HepG2 (cell line): ENCODE measurements around the gene MBD5. TPM values are rescaled to one million over a fixed set of nuclear protein-coding genes. Genes with fewer than 3 reads are reported as not detected.

Experiments used
- AHDC1 ChIP-seq: sonication (generic); formaldehyde crosslinking; IDR thresholded peaks from 2 replicates; pipeline ENCODE4 v1.5.1; 2020; ENCODE audit warnings: mild to moderate bottlenecking, missing genetic modification reagents, borderline replicate concordance
- ARID5B ChIP-seq: IDR thresholded peaks from 2 replicates; pipeline ENCODE4 v1.4.0; 2020; ENCODE audit warnings: mild to moderate bottlenecking, missing genetic modification reagents
- EHMT2 ChIP-seq: fragments of 200-600 bp; sonication (generic); IDR thresholded peaks from 2 replicates; pipeline ENCODE4 v1.7.0; 2017; ENCODE audit warnings: antibody characterized with exemption, low read depth, low read length, borderline replicate concordance
- ESRRA ChIP-seq: sonication (generic); formaldehyde crosslinking; IDR thresholded peaks from 2 replicates; pipeline ENCODE4 v1.5.1; 2020; ENCODE audit warnings: mild to moderate bottlenecking, low read depth, missing genetic modification reagents
- GATAD2A ChIP-seq: IDR thresholded peaks from 2 replicates; pipeline ENCODE4 v1.6.1; 2016
- KAT8 ChIP-seq: IDR thresholded peaks from 2 replicates; pipeline ENCODE4 v1.6.1; 2016; ENCODE audit warnings: missing genetic modification reagents, missing compliant biosample characterization
- MEIS1 ChIP-seq: sonication (generic); formaldehyde crosslinking; IDR thresholded peaks from 2 replicates; pipeline ENCODE4 v1.9.0; 2021; ENCODE audit warnings: mild to moderate bottlenecking, missing genetic modification reagents, moderate library complexity, borderline replicate concordance
- NAIF1 ChIP-seq: sonication (generic); formaldehyde crosslinking; IDR thresholded peaks from 2 replicates; pipeline ENCODE4 v1.5.0; 2020; ENCODE audit warnings: mild to moderate bottlenecking, missing genetic modification reagents, borderline replicate concordance
- THRA ChIP-seq: sonication (generic); formaldehyde crosslinking; IDR thresholded peaks from 2 replicates; pipeline ENCODE4 v1.4.0; 2020; ENCODE audit warnings: missing genetic modification reagents, borderline replicate concordance
- ZNF20 ChIP-seq: sonication (generic); formaldehyde crosslinking; IDR thresholded peaks from 2 replicates; pipeline ENCODE4 v1.4.0; 2020; ENCODE audit warnings: mild to moderate bottlenecking, moderate library complexity, missing genetic modification reagents
- ZNF484 ChIP-seq: sonication (generic); formaldehyde crosslinking; IDR thresholded peaks from 2 replicates; pipeline ENCODE4 v1.5.1; 2020; ENCODE audit warnings: mild to moderate bottlenecking, low read depth, missing genetic modification reagents, borderline replicate concordance
- ZNF761 ChIP-seq: sonication (generic); formaldehyde crosslinking; conservative IDR thresholded peaks from 2 replicates; pipeline ENCODE4 v1.4.0; 2020; ENCODE audit warnings: mild to moderate bottlenecking, missing genetic modification reagents
- polyA plus RNA-seq, 8 experiments: library from polyadenylated mRNA; depleted of rRNA in 3 of 8; stranded (reverse) in 7 of 8; unstranded in 1 of 8; fragments of >200 nt; fragmentation: Illumina TruSeq in 4 of 8; extraction: Trizol in 4 of 8; gene quantifications; 2 replicates each; pipeline versions ENCODE4 v1.2.1 to v1.2.3, GENCODE V29; 2011 to 2016; ENCODE audit warnings: low read depth in 4 of 8, missing spikeins in 1 of 8, mixed read lengths in 1 of 8; ENCODE audit not compliant: insufficient read depth in 1 of 8
- total RNA-seq, 5 experiments: library from RNA; depleted of rRNA; stranded (reverse); fragments of >200 nt; fragmentation: Illumina TruSeq; extraction: Trizol; gene quantifications; 2 replicates each; pipeline ENCODE4 v1.2.3, GENCODE V29; 2016; ENCODE audit warnings: low read depth in 1 of 5
- TF ChIP-seq, protein P1 (sequence below): sonication (generic); formaldehyde crosslinking; IDR thresholded peaks from 2 replicates; pipeline ENCODE4 v1.4.0; 2020; ENCODE audit warnings: missing genetic modification reagents, borderline replicate concordance
- TF ChIP-seq, protein P2 (sequence below): IDR thresholded peaks from 2 replicates; pipeline ENCODE4 v1.6.1; 2016

Gene MBD5
- total and polyA plus RNA-seq, 2 of the 13 experiments (the other 11 are each of a cell fraction or from before 2014, with no cell fraction given) = 13.5 to 26.4 TPM

GRCh38 chr2:148410899-148411298 lies 390.0 kb downstream of the MBD5 start (continued):
- TF ChIP-seq, protein P1, sequence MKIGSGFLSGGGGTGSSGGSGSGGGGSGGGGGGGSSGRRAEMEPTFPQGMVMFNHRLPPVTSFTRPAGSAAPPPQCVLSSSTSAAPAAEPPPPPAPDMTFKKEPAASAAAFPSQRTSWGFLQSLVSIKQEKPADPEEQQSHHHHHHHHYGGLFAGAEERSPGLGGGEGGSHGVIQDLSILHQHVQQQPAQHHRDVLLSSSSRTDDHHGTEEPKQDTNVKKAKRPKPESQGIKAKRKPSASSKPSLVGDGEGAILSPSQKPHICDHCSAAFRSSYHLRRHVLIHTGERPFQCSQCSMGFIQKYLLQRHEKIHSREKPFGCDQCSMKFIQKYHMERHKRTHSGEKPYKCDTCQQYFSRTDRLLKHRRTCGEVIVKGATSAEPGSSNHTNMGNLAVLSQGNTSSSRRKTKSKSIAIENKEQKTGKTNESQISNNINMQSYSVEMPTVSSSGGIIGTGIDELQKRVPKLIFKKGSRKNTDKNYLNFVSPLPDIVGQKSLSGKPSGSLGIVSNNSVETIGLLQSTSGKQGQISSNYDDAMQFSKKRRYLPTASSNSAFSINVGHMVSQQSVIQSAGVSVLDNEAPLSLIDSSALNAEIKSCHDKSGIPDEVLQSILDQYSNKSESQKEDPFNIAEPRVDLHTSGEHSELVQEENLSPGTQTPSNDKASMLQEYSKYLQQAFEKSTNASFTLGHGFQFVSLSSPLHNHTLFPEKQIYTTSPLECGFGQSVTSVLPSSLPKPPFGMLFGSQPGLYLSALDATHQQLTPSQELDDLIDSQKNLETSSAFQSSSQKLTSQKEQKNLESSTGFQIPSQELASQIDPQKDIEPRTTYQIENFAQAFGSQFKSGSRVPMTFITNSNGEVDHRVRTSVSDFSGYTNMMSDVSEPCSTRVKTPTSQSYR (CRISPR knock-in tag) = peak; percentile 25; the same call in 1 of the 2 replicates
- TF ChIP-seq KAT8 (CRISPR knock-in tag) = peak; percentile 36; the same call in 1 of the 2 replicates
- TF ChIP-seq GATAD2A = peak; percentile 98
- TF ChIP-seq ESRRA = 0 out of 2 replicates have a peak, but pooled peaks have one; percentile 66
- TF ChIP-seq ZNF761 (CRISPR knock-in tag) = no peak
- peak; percentile 96 for TF ChIP-seq AHDC1 (CRISPR knock-in tag)
- TF ChIP-seq EHMT2 = peak; percentile 89; the same call in 1 of the 2 replicates
- no peak for TF ChIP-seq ZNF20 (CRISPR knock-in tag)
- TF ChIP-seq, protein P2, sequence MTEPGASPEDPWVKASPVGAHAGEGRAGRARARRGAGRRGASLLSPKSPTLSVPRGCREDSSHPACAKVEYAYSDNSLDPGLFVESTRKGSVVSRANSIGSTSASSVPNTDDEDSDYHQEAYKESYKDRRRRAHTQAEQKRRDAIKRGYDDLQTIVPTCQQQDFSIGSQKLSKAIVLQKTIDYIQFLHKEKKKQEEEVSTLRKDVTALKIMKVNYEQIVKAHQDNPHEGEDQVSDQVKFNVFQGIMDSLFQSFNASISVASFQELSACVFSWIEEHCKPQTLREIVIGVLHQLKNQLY = 0 out of 2 replicates have a peak, but pooled peaks have one; percentile 54
- peak; percentile 95 for TF ChIP-seq ARID5B (CRISPR knock-in tag)
- TF ChIP-seq MEIS1 = peak; percentile 54; the same call in 1 of the 2 replicates
- peak; percentile 55; the same call in 1 of the 2 replicates for TF ChIP-seq THRA (CRISPR knock-in tag)
- no peak for TF ChIP-seq NAIF1 (CRISPR knock-in tag)
- no peak for TF ChIP-seq ZNF484 (CRISPR knock-in tag)
